NT2/D1 (cell line): Measurements from ENCODE around the gene SDR39U1.

ENCODE experiments used
- YY1 ChIP-seq: IDR thresholded peaks from 2 replicates; pipeline ENCODE4 v1.6.1; 2011; ENCODE audit not compliant: insufficient read length, insufficient read depth
- ZNF274 ChIP-seq: IDR thresholded peaks from 2 replicates; pipeline ENCODE4 v1.6.1; 2011; ENCODE audit warnings: mild to moderate bottlenecking, low read depth, low read length

- TF ChIP-seq YY1 = no peak
- TF ChIP-seq ZNF274 = no peak
Observed at GRCh38 chr14:24443053-24443665, 583 bp upstream of the SDR39U1 start.
